RWPE1 (cell line): ENCODE measurements around the gene DVL2.

ENCODE experiments used
- CTCF ChIA-PET: fragments of 350-600 bp; sonication (Branson Sonifier 250); formaldehyde crosslinking; extraction: SDS; loops from one replicate; lab custom pipeline; 2021; lab: Yijun Ruan, JAX
- POLR2A ChIA-PET: fragments of 400-600 bp; formaldehyde crosslinking; extraction: SDS; loops from one replicate; lab custom pipeline; 2020; ENCODE audit warnings: antibody characterized with exemption; ENCODE audit not compliant: low non-redundant PET; lab: Yijun Ruan, JAX
- DNase-seq: peaks from one replicate; pipeline ENCODE4 v3.0.0; 2012; ENCODE audit warnings: low spot score
- H3K27ac ChIP-seq: fragments of 450-650 bp; 2 replicates; pipeline ENCODE4 v1.5.1; 2017
- CTCF ChIP-seq: fragments of 450-650 bp; conservative IDR thresholded peaks from 2 replicates; pipeline ENCODE4 v1.5.1; 2017; ENCODE audit warnings: low read depth, mild to moderate bottlenecking

The DVL2 gene

GRCh38 chr17:7234083-7234951 is at the start of gene DVL2:
TSS of gene DVL2 (minus strand) at chr17:7234517. CDS start at chr17:7234262, 255 bp downstream.
- no peak for TF ChIP-seq CTCF
- peak within 1 kb of the TSS; percentile 95 for H3K27ac ChIP-seq
- peak; percentile 97 for DNase-seq
- CTCF ChIA-PET: interaction anchor here (0.9 kb wide), 2 partner anchors 25 to 46 kb away, joined by 3 read pairs; no protein-coding TSS in a partner anchor
- POLR2A ChIA-PET: interaction anchor here (0.6 kb wide), 1 partner anchor 64 kb away, joined by 3 read pairs; no protein-coding TSS in a partner anchor

- no peak overlapping the region for H3K27ac ChIP-seq
- TF ChIP-seq CTCF: no peak
- DNase-seq: no peak
- POLR2A ChIA-PET: no interaction called here
- CTCF ChIA-PET: interaction anchor here (3.5 kb wide), 1 partner anchor 13 kb away, joined by 22 read pairs; no protein-coding TSS in a partner anchor
Measured at GRCh38 chr17:7283471-7284216, 49.3 kb upstream of the DVL2 start.

- no peak for DNase-seq
- no peak overlapping the region for H3K27ac ChIP-seq
- CTCF ChIA-PET: interaction anchor here (3.5 to 4.4 kb wide), 2 partner anchors 13 to 14 kb away, joined by 22 to 48 read pairs; no protein-coding TSS in a partner anchor
- TF ChIP-seq CTCF: no peak
- POLR2A ChIA-PET: no interaction called here
Measured at GRCh38 chr17:7282752-7283321, 48.5 kb upstream of the DVL2 start.

- CTCF ChIA-PET: interaction anchor here (0.9 to 4.4 kb wide), 2 partner anchors 14 to 31 kb away, joined by 5 to 48 read pairs; no protein-coding TSS in a partner anchor
- POLR2A ChIA-PET: no interaction called here
- no peak for TF ChIP-seq CTCF
- DNase-seq: no peak
- H3K27ac ChIP-seq: peak overlapping the region; percentile 81
Measured at GRCh38 chr17:7281953-7282751, 47.8 kb upstream of the DVL2 start.

GRCh38 chr17:7281074-7281952 is 47.0 kb upstream of the DVL2 start, which contains the start of gene SLC2A4:
TSS of gene SLC2A4 (plus strand) at chr17:7281718. CDS start at chr17:7281935, 217 bp downstream.
- POLR2A ChIA-PET: interaction anchor here (0.7 to 1.0 kb wide), 4 partner anchors 12 to 31 kb away, joined by 3 to 5 read pairs (median 4); no protein-coding TSS in a partner anchor
- TF ChIP-seq CTCF: no peak
- peak within 1 kb of the TSS; percentile 81 for H3K27ac ChIP-seq

More at GRCh38 chr17:7281074-7281952, 47.0 kb upstream of the DVL2 start, which contains the start of gene SLC2A4:
- DNase-seq: peak; percentile 98
- CTCF ChIA-PET: interaction anchor here (0.6 to 4.4 kb wide), 7 partner anchors 10 to 152 kb away, joined by 3 to 48 read pairs (median 4); no protein-coding TSS in a partner anchor
